KOPT-K1 (cell line): ENCODE measurements around the gene APH1A.
"Not testable (repeated sequence)": the region's sequence is repeated elsewhere in the genome, so short reads cannot be mapped to it uniquely, and the experiment has no call there.

ENCODE experiments used
- H3K27ac ChIP-seq: fragments of 200-600 bp; sonication (generic); 2 replicates; pipeline ENCODE4 v1.5.1; 2016; ENCODE audit warnings: antibody characterized with exemption, mild to moderate bottlenecking, low read depth, low read length; ENCODE audit not compliant: poor library complexity, severe bottlenecking
- H3K36me3 ChIP-seq: fragments of 200-600 bp; sonication (generic); 2 replicates; pipeline ENCODE4 v1.5.1; 2017; ENCODE audit warnings: antibody characterized with exemption, mild to moderate bottlenecking, low read length, moderate library complexity; ENCODE audit not compliant: insufficient read depth
- H3K9me3 ChIP-seq: fragments of 200-600 bp; sonication (generic); 2 replicates; pipeline ENCODE4 v1.5.1; 2017; ENCODE audit warnings: antibody characterized with exemption, low read length, mild to moderate bottlenecking; ENCODE audit not compliant: insufficient read depth, poor library complexity, severe bottlenecking

APH1A gene

GRCh38 chr1:150232921-150233320 lies 35.9 kb downstream of the APH1A start:
- H3K9me3 ChIP-seq = not testable (repeated sequence)
- Histone ChIP-seq H3K36me3 (peaks cover 38% of the 10 kb centered on the region), H3K27ac (peak overlapping the region; percentile 92)

GRCh38 chr1:150228246-150228645 lies 40.6 kb downstream of the APH1A start:
- not testable (repeated sequence) for H3K27ac ChIP-seq, H3K9me3 ChIP-seq
- peaks cover 83% of the 10 kb centered on the region for H3K36me3 ChIP-seq

GRCh38 chr1:150227228-150227627 lies 41.6 kb downstream of the APH1A start:
- no peak overlapping the region for H3K27ac ChIP-seq
- H3K36me3 ChIP-seq = peaks cover 92% of the 10 kb centered on the region
- no peaks in the 10 kb centered on the region for H3K9me3 ChIP-seq

DNA sequence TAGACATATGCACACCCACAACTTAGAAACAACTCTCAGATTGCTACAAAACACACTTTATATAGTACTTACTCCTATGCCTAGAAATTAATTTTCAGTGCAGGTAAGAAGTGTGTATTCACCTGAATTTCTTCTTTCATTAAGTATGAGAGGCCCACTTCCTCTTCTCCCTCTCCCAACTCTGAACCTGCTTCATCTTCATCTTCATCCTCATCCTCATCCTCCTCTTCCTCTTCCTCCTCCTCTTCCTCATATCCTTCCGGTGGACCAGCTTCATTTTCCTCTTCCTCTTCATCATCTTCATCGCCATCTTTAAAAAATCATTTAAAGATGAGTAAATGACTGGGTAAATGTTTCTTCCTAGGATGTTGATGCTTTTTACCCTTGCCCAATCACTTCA lies 42.3 kb downstream of the APH1A start:
- Histone ChIP-seq H3K9me3 (no peaks in the 10 kb centered on the region), H3K36me3 (peaks cover 92% of the 10 kb centered on the region), H3K27ac (no peak overlapping the region)

GRCh38 chr1:150225546-150225945 lies 43.3 kb downstream of the APH1A start:
- H3K27ac ChIP-seq = no peak overlapping the region
- H3K9me3 ChIP-seq = no peaks in the 10 kb centered on the region
- H3K36me3 ChIP-seq = peaks cover 92% of the 10 kb centered on the region

DNA sequence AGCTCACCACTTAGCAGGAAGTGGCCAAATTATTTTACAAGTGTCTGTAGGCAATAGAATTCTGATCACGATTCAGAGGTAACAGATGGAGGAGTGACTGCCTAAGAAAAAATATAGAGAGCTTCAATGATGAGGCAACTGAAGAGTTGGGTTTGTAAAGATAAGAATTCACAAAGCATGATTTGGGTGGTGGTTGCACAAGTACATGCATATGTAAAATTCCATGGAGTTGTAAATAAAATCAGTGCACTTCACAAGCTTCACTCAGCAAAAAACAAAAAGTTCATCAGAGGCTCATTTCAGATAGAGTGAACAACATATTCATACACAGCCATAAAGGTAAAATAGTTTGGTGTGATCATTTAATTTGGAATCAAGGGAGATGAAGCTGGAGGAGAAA lies 43.8 kb downstream of the APH1A start:
- H3K9me3 ChIP-seq = no peaks in the 10 kb centered on the region
- H3K36me3 ChIP-seq = peaks cover 92% of the 10 kb centered on the region
- H3K27ac ChIP-seq = no peak overlapping the region

- no peak overlapping the region for H3K27ac ChIP-seq
- H3K9me3 ChIP-seq = no peaks in the 10 kb centered on the region
- peaks cover 90% of the 10 kb centered on the region for H3K36me3 ChIP-seq
Measured at GRCh38 chr1:150221552-150221951, 47.3 kb downstream of the APH1A start.

DNA sequence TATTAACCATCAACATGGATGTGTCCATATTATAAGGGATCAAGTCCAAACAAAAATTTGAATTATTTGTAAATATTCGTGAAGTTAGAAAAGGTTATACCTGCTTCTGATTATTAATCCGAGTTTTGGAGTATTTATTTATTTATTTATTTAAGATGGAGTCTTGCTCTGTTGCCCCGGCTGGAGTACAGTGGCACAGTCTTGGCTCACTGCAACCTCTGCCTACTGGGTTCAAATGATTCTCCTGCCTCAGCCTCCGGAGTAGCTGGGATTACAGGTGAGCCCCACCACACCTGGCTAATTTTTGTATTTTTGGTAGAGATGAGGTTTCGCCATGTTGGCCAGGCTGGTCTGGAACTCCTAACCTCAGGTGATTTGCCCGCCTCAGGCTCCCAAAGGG lies 53.0 kb downstream of the APH1A start:
- peaks cover 43% of the 10 kb centered on the region for H3K36me3 ChIP-seq
- not testable (repeated sequence) for H3K9me3 ChIP-seq, H3K27ac ChIP-seq
